Activated T-cell treated with anti-CD3 and anti-CD28 coated beads, Interleukin-2, amount 50 U/mL, for 1 hour (primary cell): ENCODE results near the gene DDX49.
"Not testable (repeated sequence)": the region's sequence is repeated elsewhere in the genome, so short reads cannot be mapped to it uniquely, and the experiment has no call there.

Experiments used
- DNase-seq: peaks from one replicate; pipeline ENCODE4 v3.0.0-alpha.2; 2020

Gene DDX49

GRCh38 chr19:18895824-18896341, 23.6 kb upstream of the DDX49 start, which contains the start of gene CERS1:
CERS1 (minus strand) TSS chr19:18896158; CDS start chr19:18896072, 86 bp downstream.
- no peak for DNase-seq

- no peak for DNase-seq
Measured at GRCh38 chr19:18896421-18896841, 23.1 kb upstream of the DDX49 start.

GRCh38 chr19:18897094-18898029, 22.2 kb upstream of the DDX49 start:
- no peak for DNase-seq

- DNase-seq, result no peak
Measured at GRCh38 chr19:18898081-18898606, 21.4 kb upstream of the DDX49 start.

- DNase-seq, result no peak
Measured at GRCh38 chr19:18898607-18899408, 20.7 kb upstream of the DDX49 start.

GRCh38 chr19:18899624-18900560, 19.6 kb upstream of the DDX49 start:
- DNase-seq, result no peak

- no peak for DNase-seq
Measured at GRCh38 chr19:18900700-18901481, 18.6 kb upstream of the DDX49 start.

- no peak for DNase-seq
Measured at GRCh38 chr19:18901491-18901890, 18.0 kb upstream of the DDX49 start.

GRCh38 chr19:18902519-18902918, 17.0 kb upstream of the DDX49 start:
- DNase-seq, result not testable (repeated sequence)

- DNase-seq, result no peak
Measured at GRCh38 chr19:18903156-18904037, 16.1 kb upstream of the DDX49 start.

GRCh38 chr19:18904334-18905057, 15.0 kb upstream of the DDX49 start:
- DNase-seq, result no peak

- no peak for DNase-seq
Measured at GRCh38 chr19:18905058-18905456, 14.5 kb upstream of the DDX49 start.

- DNase-seq, result no peak
Measured at GRCh38 chr19:18905513-18906236, 13.8 kb upstream of the DDX49 start.

GRCh38 chr19:18906605-18907519, 12.7 kb upstream of the DDX49 start:
- DNase-seq, result no peak

GRCh38 chr19:18908917-18909619, 10.4 kb upstream of the DDX49 start:
- DNase-seq, result no peak

- DNase-seq, result no peak
Measured at GRCh38 chr19:18910010-18910409, 9.5 kb upstream of the DDX49 start.
